GM19324 (cell line): Measurements from ENCODE around the gene RTN4.

Experiments used
- ATAC-seq: cut with Tn5 transposase; IDR thresholded peaks from one replicate; pipeline ENCODE4 v1.9.1; 2021; ENCODE audit warnings: mild to moderate bottlenecking, moderate library complexity; ENCODE audit not compliant: unreplicated experiment, low FRiP score

The RTN4 gene

DNA sequence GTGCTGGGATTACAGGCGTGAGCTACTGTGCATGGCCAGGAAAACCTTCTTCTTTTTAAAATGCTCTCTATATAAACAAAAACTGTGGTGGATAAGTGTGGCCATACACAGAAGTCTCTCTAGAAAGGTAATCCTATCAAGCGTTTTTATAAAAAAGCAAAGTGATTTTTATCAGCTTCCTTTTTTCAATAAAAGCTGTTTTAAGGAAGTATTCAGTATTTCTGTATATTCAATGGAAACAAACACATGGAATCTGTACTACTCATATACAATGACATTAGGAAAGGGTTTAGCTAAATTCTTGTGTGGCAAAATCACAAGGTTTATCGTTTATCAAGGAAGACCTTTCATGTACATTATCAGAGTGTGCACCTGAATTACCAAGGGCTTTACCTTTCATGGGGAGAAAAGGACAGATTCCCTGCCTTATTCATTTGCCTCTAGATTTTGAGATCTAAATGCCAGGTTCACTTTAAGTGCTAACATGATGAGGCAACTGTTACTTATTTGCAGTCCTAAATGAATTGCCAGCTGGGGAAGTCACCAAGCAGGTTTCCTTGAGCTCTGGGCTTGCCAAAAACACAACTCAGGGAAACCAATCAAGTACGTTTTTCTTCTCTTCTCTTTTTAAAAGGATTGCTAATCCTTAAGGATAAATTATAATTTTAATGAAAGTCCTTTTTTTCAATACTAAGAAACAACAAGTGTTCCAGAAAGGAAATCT lies 70.8 kb downstream of the RTN4 start:
- ATAC-seq: no peak

DNA sequence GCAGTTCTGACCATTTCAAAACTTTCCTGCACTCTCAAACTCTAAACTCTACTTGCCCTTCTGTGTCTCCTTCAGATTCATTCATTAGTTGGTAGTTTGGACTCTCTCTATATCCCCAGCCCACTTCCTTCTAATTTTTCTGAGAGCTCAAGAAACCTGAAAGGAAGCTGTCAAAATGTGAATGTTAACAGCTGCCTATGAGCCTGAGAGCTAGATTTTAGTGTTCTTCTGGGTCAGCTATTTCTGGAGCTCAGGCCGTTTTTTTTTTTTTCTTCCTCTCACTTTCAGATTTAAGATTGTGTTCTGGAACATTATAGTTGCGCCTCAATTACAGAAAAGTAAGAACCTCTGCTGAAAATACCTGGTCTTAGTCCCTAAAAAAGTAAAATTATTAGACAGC lies 73.1 kb downstream of the RTN4 start:
- peak; percentile 67 for ATAC-seq

DNA sequence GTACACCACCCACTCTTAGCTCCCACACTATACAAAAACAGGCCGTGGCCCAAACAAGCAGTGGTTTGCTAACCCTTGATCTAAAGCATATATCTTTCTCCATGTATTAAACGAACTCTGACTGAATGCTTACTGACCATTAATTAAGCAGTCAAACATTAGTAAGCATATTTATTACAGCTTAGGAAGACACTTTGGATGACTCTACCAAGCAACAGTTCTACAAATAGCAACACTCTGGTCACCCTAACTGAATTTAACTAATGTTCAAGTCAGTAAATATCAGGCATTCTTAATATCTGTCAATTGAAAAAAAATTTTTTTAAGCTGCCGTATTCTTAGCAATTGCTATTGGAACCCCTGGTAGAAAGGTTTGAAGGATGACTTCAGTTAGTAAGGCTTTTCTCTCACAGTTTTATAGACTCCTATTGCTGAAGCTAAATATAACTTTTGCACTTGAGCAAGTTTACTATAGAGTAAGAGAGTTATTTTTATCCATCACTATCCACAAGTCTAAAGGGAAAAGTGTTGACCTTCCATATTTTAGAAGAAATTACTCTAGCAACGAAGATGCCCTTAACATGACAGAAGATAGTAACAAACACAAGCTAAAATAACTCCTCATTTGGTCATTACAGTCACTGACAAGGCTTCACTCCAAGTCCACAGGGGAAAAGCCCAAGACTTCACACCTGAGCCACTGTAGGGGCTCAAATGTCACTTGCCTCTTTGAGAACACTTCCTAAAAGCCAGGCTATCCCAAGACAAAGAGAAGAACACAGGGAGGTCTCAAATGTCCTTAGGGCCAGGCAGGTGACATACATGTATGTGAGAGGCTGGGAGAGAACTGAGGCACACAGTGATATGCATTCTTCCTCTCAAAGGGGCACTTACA lies 74.4 kb downstream of the RTN4 start:
- no peak for ATAC-seq

DNA sequence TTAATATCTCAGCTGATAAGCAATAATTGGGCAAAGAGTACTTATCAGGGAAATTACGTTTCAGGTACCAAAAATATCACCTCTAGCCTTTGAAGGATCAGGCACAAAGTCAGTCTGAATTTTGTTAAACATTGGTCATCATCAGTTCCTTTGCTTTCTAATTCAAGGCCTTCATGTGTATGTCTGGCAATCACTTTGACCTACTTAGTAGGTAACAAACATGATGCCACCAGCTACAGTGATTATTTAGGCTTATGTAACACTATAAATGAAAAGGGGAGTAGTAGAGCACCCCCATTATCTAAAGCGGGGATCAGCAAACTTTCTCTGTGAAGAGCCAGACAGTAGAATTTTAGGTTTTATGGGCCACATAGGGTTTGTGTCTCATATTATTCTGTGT lies 75.1 kb downstream of the RTN4 start:
- ATAC-seq: no peak

DNA sequence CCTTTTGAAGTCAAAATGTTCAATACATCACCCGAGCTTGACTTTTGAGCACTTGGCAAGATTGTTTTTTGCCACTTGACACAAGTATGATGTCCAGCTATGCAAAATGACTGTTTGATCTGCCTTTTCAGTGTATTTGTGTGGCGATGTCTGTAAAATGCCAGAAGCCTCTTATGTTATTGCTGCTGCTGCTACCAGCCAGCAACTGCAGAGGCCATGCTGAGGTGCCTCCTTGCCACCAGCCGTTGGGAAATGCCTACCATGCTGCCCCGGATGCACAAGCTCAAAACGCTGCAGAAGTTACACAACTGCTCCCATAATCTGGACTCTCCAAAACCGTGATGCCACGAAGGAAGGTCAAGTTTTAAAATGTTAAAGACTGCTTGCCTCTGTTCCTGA lies 80.3 kb downstream of the RTN4 start:
- ATAC-seq: no peak

DNA sequence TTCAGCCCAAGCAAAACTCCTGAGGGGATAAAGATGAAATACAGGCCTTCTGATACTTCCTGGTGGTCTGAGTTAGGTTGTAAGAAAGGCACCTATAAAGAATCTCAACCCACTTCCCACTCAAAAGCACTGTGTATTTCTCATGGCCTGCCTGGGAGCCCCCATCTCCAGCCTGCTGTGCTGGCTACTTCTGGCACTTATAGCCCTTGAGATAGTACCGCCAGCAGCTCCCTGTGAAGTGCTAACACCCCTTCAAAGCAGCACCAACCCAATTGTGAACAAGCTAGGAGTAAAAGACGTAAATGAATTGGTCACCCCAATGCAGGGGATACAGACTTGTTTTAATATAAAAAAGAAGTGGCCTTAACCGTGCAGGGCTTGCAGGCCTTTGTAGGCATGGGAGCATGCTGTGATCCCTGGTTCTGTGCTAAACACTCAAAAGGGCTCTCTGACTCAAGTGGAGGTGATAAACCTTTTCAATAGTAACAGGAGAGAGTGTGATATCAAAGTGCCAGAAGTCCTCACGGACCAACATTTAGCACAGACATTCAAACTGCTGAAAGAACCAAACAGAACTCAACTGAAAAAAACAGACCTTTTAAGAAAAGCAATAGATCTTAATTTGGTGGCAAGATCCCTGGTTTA lies 80.8 kb downstream of the RTN4 start:
- ATAC-seq: no peak

DNA sequence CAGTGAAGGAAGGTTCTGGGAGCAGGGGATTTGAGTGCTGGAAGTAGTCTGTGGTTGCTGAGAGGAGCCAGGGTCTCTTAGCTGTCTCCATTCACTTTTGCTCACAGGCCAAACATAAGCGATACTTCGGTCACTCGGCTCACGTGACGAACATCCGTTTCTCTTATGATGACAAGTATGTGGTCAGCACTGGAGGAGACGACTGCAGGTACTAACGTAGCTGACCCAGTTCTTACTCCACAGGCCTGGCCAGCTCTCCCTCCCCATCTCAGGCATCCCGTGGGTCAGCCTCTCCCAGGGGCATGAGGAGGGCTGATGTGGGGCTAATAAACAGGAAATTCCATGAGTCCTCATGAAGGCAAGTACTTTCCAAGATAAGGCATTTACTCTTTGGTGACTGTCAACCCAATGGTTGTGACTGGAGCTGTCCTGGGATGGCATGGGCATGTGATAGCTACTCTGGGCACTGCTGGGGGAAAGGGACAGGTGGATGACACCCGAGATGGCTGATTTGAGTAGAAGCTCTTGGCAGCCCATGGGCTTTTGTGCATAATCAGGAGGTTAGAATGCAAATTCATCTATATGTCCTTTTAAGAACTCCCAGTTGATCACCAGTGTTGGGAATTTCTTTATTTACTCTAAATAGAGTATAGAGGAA lies 81.6 kb downstream of the RTN4 start:
- ATAC-seq: no peak

DNA sequence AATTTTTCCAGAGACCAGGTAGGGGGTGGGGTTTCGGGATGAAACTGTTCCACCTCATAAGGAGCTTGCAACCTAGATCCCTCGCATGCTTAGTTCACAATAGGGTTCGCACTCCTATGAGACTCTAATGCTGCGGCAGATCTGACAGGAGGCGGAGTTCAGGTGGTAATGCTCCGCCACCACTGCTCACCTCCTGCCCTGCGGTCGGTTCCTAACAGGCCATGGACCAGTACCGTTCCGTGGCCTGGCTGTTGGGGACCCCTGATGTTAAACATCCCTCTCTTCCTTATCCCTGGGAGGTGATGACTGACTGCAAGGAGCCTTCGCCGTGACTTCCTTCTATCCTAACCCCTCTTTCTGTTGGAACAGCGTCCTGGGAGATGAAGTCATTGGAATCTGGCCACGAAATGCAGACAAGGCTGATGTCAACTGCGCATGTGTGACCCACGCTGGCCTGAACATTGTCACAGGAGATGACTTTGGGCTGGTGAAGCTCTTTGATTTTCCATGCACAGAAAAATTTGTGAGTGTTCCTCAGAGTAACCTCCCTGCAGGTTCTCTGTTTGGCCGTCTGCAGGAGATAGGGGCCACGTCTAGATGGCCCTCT lies 82.4 kb downstream of the RTN4 start:
- no peak for ATAC-seq

DNA sequence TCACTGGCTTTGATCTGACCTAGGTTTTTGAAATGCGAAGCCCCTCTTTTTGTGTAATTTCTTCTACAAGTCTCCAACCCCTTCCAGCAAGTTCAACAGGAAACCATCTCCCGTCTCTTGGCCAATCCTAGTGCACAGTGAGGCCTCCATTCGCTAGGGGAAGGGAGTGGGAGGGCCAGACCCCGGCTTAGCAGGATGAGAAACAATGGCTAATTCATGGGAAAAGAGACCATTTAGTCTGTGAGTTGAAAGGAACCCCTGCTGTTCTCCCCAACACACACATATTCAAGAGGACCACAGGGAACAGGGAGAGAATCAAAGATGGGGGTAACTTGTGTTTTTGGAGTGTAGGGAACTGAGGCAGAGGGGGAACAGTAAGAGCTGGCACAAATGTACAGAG lies 83.0 kb downstream of the RTN4 start:
- no peak for ATAC-seq

DNA sequence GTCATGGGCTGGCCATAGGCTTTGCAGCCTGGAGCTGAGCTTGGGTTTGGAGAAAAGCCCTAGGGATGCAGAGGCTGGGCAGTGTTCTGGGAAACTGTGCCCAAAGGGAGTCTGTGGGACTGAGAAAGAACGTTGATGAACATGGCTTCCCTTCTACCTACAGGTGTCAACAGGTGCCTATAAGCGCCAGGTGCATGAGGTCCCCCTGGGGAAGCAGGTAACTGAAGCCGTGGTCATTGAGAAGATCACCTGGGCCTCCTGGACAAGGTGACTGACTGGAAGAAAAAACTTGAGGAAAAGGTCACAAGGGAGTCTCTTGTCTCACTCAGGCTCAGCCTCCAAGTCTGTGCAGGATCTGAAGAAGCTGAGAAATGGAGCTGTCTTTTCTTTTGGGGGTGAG lies 83.4 kb downstream of the RTN4 start:
- no peak for ATAC-seq

DNA sequence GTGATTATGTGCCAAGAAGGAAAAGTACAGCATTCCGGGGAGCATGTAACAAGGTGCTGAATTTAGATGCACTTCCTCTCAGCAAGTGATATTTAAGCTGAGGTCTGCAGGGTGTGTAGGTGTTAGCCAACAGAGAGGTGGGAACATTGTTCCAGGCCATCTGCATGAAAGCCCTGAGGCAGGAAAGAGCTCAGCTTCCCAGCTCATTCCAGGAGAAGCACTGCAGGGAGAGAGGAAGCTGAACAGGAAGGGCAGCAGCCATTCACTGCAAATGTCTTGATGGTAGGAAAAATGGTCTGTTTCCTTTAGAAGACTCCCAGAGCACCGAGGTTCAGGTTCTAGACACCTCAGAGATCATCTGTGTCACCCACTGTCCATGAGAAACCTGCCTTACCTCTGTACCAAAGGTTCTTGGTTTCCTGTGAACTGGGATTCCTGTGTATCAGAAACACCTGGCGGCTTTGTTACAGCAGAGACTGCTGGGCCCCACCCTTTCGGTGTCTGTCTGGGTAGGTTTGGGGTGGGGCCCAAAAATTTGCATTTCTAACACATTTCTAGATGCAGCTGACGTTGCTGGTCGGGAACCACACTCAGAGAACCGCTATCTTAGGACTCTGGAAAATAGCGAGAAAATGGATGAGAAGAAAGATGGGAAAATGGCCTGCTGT lies 84.0 kb downstream of the RTN4 start:
- ATAC-seq: no peak

DNA sequence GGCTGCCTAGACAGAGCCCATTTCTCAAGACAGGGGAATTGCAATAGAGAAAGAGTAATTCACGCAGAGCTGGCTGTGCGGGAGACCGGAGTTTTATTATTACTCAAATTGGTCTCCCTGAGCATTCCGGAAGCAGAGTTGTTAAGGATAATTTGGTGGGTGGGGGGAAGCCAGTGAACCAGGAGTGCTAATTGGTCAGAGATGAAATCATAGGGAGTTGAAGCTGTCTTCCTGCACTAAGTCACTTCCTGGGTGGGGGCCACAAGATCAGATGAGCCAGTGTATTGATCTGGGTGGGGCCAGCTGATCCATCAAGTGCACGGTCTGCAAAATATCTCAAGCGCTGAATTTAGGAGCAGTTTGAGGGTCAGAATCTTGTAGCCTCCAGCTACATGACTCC lies 84.8 kb downstream of the RTN4 start:
- ATAC-seq: no peak

DNA sequence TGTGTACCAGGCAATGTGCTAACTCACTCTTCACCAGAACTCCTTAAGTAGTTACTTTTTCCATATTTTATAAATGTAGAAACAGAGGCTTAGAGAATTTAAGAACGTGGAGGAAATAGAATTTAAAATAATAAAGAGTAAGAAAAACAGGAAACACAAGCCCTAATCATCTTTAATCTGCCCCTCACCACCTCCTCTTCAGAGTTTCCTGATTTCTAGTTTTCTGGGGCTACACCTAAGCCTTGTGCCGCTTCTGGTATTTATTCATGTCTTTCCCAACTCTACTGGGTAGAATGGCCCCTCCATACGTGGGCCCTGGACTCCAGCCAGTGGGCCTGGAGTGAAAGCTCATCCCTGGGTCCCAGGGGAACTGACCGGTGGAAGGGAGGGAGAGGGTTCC lies 85.4 kb downstream of the RTN4 start:
- ATAC-seq: no peak

DNA sequence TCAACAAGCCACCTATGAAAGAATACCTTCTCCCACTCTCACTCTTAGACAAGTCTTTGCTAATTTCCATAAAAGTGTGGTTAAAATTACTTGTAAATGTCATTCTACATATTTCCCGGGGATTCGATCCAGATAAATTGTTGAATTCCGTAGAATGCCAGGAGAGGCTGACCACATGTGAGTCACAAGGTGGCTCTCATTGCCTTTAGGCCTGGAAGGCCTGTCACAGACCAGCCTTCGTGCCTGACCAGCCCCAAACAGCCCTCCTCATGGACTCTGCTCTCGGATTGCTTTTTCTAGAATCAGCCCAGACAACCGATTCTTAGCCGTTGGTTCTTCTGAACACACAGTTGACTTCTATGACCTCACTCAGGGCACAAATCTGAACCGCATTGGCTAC lies 86.0 kb downstream of the RTN4 start:
- ATAC-seq: no peak

DNA sequence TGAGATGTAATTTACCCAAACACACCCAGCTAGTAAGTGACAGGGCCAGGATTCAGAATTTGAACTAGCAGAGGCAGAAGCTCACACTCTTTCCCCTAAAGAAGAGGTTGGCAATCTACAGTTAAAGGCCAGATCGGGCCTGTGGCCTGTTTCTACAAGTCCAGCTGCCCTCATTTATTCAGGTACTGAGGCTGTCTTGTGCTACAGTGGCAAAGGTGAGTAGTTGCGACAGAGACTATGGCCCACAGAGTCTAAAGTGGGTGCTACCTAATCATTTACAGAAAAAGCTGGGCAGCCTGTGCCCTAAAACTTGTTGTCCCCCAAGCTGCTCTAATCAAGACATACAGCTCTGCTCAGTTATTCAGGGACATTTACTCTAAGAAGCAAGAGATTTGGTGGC lies 86.8 kb downstream of the RTN4 start:
- ATAC-seq: no peak

DNA sequence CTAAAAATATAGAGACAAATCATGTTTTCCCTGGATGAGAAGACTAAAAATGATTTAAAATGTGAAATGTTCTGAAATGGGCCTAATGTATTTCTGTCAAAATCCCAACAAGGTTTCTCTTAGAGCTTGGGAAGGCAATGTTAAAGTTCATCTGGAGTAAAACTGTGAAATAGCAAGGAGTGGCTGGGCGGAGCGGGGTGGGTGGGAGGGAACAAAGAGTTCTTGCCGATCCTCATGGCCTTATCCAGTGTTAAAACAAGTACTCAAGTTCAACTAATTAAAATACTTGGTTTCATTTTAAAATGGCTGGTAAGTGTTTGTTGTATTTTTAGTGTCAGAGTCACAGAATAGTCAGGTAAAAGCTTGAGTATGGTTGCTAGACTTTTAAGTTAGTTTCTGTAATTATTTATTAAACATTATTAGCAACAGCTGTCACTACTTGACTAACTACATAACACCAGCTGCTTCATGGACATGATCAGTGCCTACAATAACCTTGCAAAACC lies 87.3 kb downstream of the RTN4 start:
- ATAC-seq: no peak

DNA sequence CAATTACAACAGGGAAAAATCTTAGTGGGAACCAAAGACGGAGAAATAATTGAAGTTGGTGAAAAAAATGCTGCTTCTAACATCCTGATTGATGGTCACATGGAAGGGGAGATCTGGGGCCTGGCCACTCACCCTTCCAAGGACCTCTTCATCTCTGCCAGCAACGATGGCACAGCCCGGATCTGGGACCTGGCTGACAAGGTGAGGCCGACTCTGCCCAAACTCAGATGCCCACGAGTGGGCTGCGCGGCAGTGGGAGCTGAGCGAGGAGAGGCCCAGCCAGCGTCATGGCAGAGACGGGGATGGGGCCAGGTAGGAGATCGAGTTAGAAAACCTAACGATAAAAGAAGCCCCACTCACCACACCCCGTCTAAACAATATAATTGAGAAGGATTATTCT lies 87.7 kb downstream of the RTN4 start:
- no peak for ATAC-seq

DNA sequence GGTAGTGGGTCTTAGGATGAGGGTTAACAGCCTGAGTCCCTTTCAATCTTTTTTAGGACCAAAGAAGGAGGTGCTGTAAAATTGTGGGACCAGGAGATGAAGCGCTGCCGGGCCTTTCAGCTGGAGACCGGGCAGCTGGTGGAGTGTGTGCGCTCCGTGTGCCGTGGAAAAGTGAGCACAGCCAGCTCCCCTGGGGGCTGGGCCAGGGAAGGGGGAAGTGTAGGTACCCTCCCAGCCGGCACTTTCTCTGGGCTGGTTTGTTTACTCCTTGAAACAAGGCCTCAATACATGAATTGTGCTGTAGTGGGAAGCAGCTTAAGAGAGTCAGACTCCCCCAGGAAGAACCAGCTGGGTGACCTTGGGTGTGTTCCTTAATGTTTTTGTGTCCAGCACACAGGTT lies 90.1 kb downstream of the RTN4 start:
- ATAC-seq: no peak

DNA sequence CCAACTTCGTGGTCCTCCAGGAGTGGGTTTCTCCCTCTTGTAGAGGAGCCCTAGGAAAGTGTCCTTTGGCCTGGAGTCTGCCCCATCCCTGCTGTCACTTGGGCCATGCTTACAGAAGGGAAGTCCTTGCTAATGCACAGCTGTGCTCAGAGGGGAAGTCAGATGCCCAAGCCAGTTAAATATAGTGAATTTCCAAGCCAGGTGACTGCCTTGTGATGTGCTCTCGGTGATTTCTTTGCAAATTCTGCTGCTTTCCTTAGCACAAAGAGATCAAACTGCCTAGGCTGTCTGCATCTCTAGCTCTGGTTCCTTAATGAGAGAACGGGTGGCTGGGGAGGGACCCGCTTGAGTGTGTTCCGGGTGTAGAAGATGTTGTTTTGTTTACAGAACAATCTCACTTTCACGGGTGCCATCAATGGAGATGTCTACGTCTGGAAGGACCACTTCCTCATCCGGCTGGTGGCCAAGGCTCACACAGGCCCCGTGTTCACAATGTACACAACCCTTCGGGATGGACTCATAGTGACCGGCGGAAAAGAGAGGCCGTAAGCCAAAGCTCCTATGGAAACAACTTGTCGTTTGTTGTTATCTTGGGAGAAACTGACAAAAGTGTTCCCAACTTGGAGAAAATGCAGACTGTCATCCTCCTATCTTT lies 91.4 kb downstream of the RTN4 start:
- ATAC-seq: no peak
